Measurements from ENCODE around the gene FAM136A. TPM values are rescaled to one million over a fixed set of nuclear protein-coding genes. Genes with fewer than 3 reads are reported as not detected.

FAM136A gene
- total and polyA plus RNA-seq, 2 of the 13 experiments (the other 11 are each of a cell fraction or from before 2014, with no cell fraction given): 77.8 to 126 TPM

- TF ChIP-seq SP4 (CRISPR knock-in tag; IDR thresholded peaks at IDR 0.05): 0 out of 2 replicates have a peak, but pooled peaks have one; percentile 33
- peak; percentile 62 for TF ChIP-seq CREB1 (IDR thresholded peaks at IDR 0.05)
- TF ChIP-seq CREB1 (CRISPR knock-in tag; IDR thresholded peaks at IDR 0.05): no peak
- peak; percentile 98 for TF ChIP-seq SMC3 (IDR thresholded peaks at IDR 0.05; ENCODE audit: low read length)
- TF ChIP-seq STAG1 (CRISPR knock-in tag; IDR thresholded peaks at IDR 0.05): peak; percentile 97
- TF ChIP-seq GATAD1 (CRISPR knock-in tag; IDR thresholded peaks at IDR 0.05): 0 out of 2 replicates have a peak, but pooled peaks have one; percentile 33
- TF ChIP-seq IRF2 (CRISPR knock-in tag; IDR thresholded peaks at IDR 0.05): 0 out of 2 replicates have a peak, but pooled peaks have one; percentile 45
These were observed 39.1 kb upstream of the FAM136A start (continued) for GRCh38 chr2:70340761-70341476.

GRCh38 chr2:70340075-70340474, 38.2 kb upstream of the FAM136A start:
- ATAC-seq: no peak
- CTCF ChIA-PET (ENCODE audit: low intra/inter-chr PET ratio, low total read pairs): interaction anchor here (1.6 to 4.5 kb wide), 3 partner anchors 277 to 310 kb away, joined by 4 to 66 read pairs (median 36); no protein-coding TSS in a partner anchor
- Histone ChIP-seq H3K9me3 (ENCODE audit: low read length) (no peaks in the 10 kb centered on the region), H3K27ac (ENCODE audit: extremely low read length, insufficient read depth, low read length) (no peak overlapping the region), H3K27me3 (ENCODE audit: control insufficient read depth in 1 of 2, insufficient read depth in 2 of 2, low read length in 2 of 2) (peaks cover 0 to 19% of the 10 kb centered on the region in 2 experiments; a peak in 1 of 5 replicates), H3K79me2 (ENCODE audit: insufficient read depth, low read length) (no peaks in the 10 kb centered on the region), H3K4me1 (ENCODE audit: insufficient read depth, low read length) (no peaks in the 10 kb centered on the region), H3K4me3 (replicated peaks in 1 of 3; ENCODE audit: insufficient read depth in 1 of 3, low read depth in 2 of 3, low read length in 3 of 3) (no peak overlapping the region), H4K20me1 (ENCODE audit: insufficient read depth, low read length) (0 out of 2 replicates have a peak, but pooled peaks cover 3% of the 10 kb centered on the region), H3K4me2 (ENCODE audit: low read depth, low read length) (no peak overlapping the region), H3K36me3 (replicated peaks in 1 of 2; ENCODE audit: control insufficient read depth in 1 of 2, insufficient read depth in 2 of 2, low read length in 2 of 2) (no peaks in the 10 kb centered on the region), H2AFZ (ENCODE audit: low read length) (no peak overlapping the region), H3K9ac (ENCODE audit: insufficient read depth, low read depth, low read length) (no peak overlapping the region)
- in situ Hi-C loops (cut with HindIII; ENCODE audit: extremely low pct_ligation_motif_present, low pct_unique_long_range_greater_than_20kb) (loop anchor here (5.0 kb wide), 2 partner anchors 277 to 307 kb away; no protein-coding TSS in a partner anchor), intact Hi-C loops (cut with micrococcal nuclease; ENCODE audit: unreplicated experiment) (loop anchor here (2.0 kb wide), 1 partner anchor 35 kb away; no protein-coding TSS in a partner anchor)
- no peak for DNase-seq (ENCODE audit: low spot score)
- BruUV-seq (replicated peaks): no TSS peak
- no peak for FAIRE-seq
- POLR2A ChIA-PET: no interaction called here
- 5% methylated on average over 4 of the region's 4 CpGs for whole genome bisulfite sequencing (ENCODE audit: low lambda C conversion rate)
- TF ChIP-seq, protein P1, sequence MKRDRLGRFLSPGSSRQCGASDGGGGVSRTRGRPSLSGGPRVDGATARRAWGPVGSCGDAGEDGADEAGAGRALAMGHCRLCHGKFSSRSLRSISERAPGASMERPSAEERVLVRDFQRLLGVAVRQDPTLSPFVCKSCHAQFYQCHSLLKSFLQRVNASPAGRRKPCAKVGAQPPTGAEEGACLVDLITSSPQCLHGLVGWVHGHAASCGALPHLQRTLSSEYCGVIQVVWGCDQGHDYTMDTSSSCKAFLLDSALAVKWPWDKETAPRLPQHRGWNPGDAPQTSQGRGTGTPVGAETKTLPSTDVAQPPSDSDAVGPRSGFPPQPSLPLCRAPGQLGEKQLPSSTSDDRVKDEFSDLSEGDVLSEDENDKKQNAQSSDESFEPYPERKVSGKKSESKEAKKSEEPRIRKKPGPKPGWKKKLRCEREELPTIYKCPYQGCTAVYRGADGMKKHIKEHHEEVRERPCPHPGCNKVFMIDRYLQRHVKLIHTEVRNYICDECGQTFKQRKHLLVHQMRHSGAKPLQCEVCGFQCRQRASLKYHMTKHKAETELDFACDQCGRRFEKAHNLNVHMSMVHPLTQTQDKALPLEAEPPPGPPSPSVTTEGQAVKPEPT (CRISPR knock-in tag; IDR thresholded peaks at IDR 0.05; ENCODE audit: low read depth): no peak
- TF ChIP-seq ZNF557 (CRISPR knock-in tag; IDR thresholded peaks at IDR 0.05): no peak
- no peak for TF ChIP-seq MEIS2 (CRISPR knock-in tag; IDR thresholded peaks at IDR 0.05)
- no peak for TF ChIP-seq KLF11 (CRISPR knock-in tag; IDR thresholded peaks at IDR 0.05)
- no peak for TF ChIP-seq ZNF33A (CRISPR knock-in tag; IDR thresholded peaks at IDR 0.05; ENCODE audit: borderline replicate concordance)
- TF ChIP-seq, protein P2, sequence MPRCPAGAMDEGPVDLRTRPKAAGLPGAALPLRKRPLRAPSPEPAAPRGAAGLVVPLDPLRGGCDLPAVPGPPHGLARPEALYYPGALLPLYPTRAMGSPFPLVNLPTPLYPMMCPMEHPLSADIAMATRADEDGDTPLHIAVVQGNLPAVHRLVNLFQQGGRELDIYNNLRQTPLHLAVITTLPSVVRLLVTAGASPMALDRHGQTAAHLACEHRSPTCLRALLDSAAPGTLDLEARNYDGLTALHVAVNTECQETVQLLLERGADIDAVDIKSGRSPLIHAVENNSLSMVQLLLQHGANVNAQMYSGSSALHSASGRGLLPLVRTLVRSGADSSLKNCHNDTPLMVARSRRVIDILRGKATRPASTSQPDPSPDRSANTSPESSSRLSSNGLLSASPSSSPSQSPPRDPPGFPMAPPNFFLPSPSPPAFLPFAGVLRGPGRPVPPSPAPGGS (CRISPR knock-in tag; IDR thresholded peaks at IDR 0.05): no peak
- no peak for TF ChIP-seq ZNF253 (CRISPR knock-in tag; IDR thresholded peaks at IDR 0.05; ENCODE audit: borderline replicate concordance)
- no peak for TF ChIP-seq ZBTB7B (CRISPR knock-in tag; IDR thresholded peaks at IDR 0.05)
- no peak for TF ChIP-seq ZFP37 (CRISPR knock-in tag; IDR thresholded peaks at IDR 0.05; ENCODE audit: borderline replicate concordance)

Measured in HepG2 (cell line).